Measurements from ENCODE around the gene EHD1. TPM values are rescaled to one million over a fixed set of nuclear protein-coding genes. Genes with fewer than 3 reads are reported as not detected.

EHD1 gene
- total RNA-seq, 1 donor from 2014 or later = 357 TPM

- no peaks in the 10 kb centered on the region for H3K9me3 Mint-ChIP-seq
- ATAC-seq (ENCODE audit: low read depth) = no peak
- POLR2A ChIA-PET = interaction anchor here (0.7 to 27.6 kb wide), 4 partner anchors 15 to 146 kb away, joined by 5 to 1194 read pairs (median 330); partner anchors contain the start of genes ARL2, EHD1 and SF1
Measured at GRCh38 chr11:64867748-64868462, 10.5 kb downstream of the EHD1 start.

DNA sequence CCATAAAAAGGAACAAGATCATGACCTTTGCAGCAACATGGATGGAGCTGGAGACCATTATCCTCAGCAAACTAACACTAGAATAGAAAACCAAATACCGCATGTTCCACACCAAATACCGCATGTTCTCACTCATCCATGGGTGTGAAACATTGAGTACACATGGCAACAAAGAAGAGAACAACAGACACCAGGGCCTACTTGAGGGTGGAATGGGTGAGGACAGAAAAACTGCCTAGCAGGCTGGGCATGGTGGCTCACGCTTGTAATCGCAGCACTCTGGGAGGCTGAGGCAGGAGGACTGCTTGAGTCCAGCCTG is 12.3 kb downstream of the EHD1 start:
- Mint-ChIP-seq H3K4me3 (peak overlapping the region; percentile 73), H3K9me3 (no peaks in the 10 kb centered on the region), H3K27ac (peak overlapping the region; percentile 92), H3K4me1 (peaks cover 96% of the 10 kb centered on the region), H3K36me3 (ENCODE audit: low read depth) (peaks cover 56% of the 10 kb centered on the region), H3K27me3 (no peaks in the 10 kb centered on the region)
- POLR2A ChIA-PET = interaction anchor here (0.6 to 27.6 kb wide), 8 partner anchors 13 to 467 kb away, joined by 3 to 1194 read pairs (median 6); partner anchors contain the start of genes EHD1, MAP4K2, NRXN2 and SF1
- intact Hi-C loops (cut with micrococcal nuclease) = no loop called here
- CTCF ChIA-PET = interaction anchor here (1.6 to 13.8 kb wide), 3 partner anchors 9 to 15 kb away, joined by 5 to 213 read pairs (median 10); partner anchors contain the start of gene EHD1
- DNase-seq = no peak
- no peak for TF ChIP-seq CTCF (IDR thresholded peaks at IDR 0.05)
- ATAC-seq (ENCODE audit: low read depth) = peak; percentile 7

More at GRCh38 chr11:64867748-64868462, 10.5 kb downstream of the EHD1 start:
- Mint-ChIP-seq H3K27me3 (no peaks in the 10 kb centered on the region), H3K4me3 (peak overlapping the region; percentile 16), H3K27ac (peak overlapping the region; percentile 50), H3K4me1 (peaks cover 98% of the 10 kb centered on the region), H3K36me3 (ENCODE audit: low read depth) (peaks cover 66% of the 10 kb centered on the region)
- DNase-seq = no peak
- intact Hi-C loops (cut with micrococcal nuclease) = no loop called here
- no peak for TF ChIP-seq CTCF (IDR thresholded peaks at IDR 0.05)
- CTCF ChIA-PET = interaction anchor here (0.6 to 13.8 kb wide), 3 partner anchors 17 to 1863 kb away, joined by 3 to 213 read pairs (median 12); no protein-coding TSS in a partner anchor

GRCh38 chr11:64865286-64866172 is 12.9 kb downstream of the EHD1 start:
- intact Hi-C loops (cut with micrococcal nuclease) = loop anchor here (1.0 kb wide), 3 partner anchors 13 to 23 kb away; partner anchors contain the start of gene EHD1
- ChIA-PET POLR2A (interaction anchor here (0.6 to 27.6 kb wide), 13 partner anchors 13 to 468 kb away, joined by 3 to 1194 read pairs (median 5); partner anchors contain the start of genes ARL2, ATG2A, EHD1 and MAP4K2), CTCF (interaction anchor here (0.7 to 13.8 kb wide), 5 partner anchors 10 to 22 kb away, joined by 3 to 213 read pairs (median 9); partner anchors contain the start of genes CDC42BPG and EHD1)
- H3K27ac Mint-ChIP-seq = peak overlapping the region; percentile 92
- H3K36me3 Mint-ChIP-seq (ENCODE audit: low read depth) = peaks cover 50% of the 10 kb centered on the region
- peak overlapping the region; percentile 73 for H3K4me3 Mint-ChIP-seq
- peak; percentile 64 for ATAC-seq (ENCODE audit: low read depth)
- DNase-seq = peak; percentile 41
- no peaks in the 10 kb centered on the region for H3K27me3 Mint-ChIP-seq
- H3K4me1 Mint-ChIP-seq = peaks cover 96% of the 10 kb centered on the region
- H3K9me3 Mint-ChIP-seq = no peaks in the 10 kb centered on the region
- TF ChIP-seq CTCF (IDR thresholded peaks at IDR 0.05) = no peak

- DNase-seq = no peak
Measured at GRCh38 chr11:64864473-64865285, 13.7 kb downstream of the EHD1 start.

More at GRCh38 chr11:64864473-64865285, 13.7 kb downstream of the EHD1 start:
- H3K27ac Mint-ChIP-seq = peak overlapping the region; percentile 92
- TF ChIP-seq CTCF (IDR thresholded peaks at IDR 0.05) = no peak
- H3K4me3 Mint-ChIP-seq = peak overlapping the region; percentile 73
- peaks cover 96% of the 10 kb centered on the region for H3K4me1 Mint-ChIP-seq
- CTCF ChIA-PET = interaction anchor here (1.6 to 13.8 kb wide), 4 partner anchors 11 to 23 kb away, joined by 5 to 213 read pairs (median 10); partner anchors contain the start of gene EHD1
- H3K27me3 Mint-ChIP-seq = no peaks in the 10 kb centered on the region
- no peaks in the 10 kb centered on the region for H3K9me3 Mint-ChIP-seq
- H3K36me3 Mint-ChIP-seq (ENCODE audit: low read depth) = peaks cover 52% of the 10 kb centered on the region
- POLR2A ChIA-PET = interaction anchor here (1.0 to 27.6 kb wide), 10 partner anchors 12 to 267 kb away, joined by 3 to 1194 read pairs (median 5); partner anchors contain the start of genes ARL2, ATG2A, EHD1 and MAP4K2
- ATAC-seq (ENCODE audit: low read depth) = no peak
- intact Hi-C loops (cut with micrococcal nuclease) = loop anchor here (1.0 kb wide), 3 partner anchors 13 to 24 kb away; partner anchors contain the start of gene EHD1
